ENCODE measurements around the gene RBMXL3.

RBMXL3 gene

GRCh38 chrX:115234461-115234860, 45.3 kb downstream of the RBMXL3 start:
- no peak for DNase-seq

GRCh38 chrX:115236560-115236959, 47.4 kb downstream of the RBMXL3 start:
- DNase-seq: no peak

GRCh38 chrX:115237056-115237455, 47.8 kb downstream of the RBMXL3 start:
- no peak for DNase-seq
